RWPE2 (cell line): Measurements from ENCODE around the gene AOX1.

Experiments used
- ATAC-seq: fragments of 200-7000 bp; cut with Tn5 transposase; 3 replicates; pipeline ENCODE4 v1.9.1; 2021; ENCODE audit warnings: low read depth
- DNase-seq: peaks from one replicate; pipeline ENCODE4 v3.0.0-alpha.2; 2020; ENCODE audit warnings: low spot score
- H3K27ac ChIP-seq: fragments of 450-650 bp; 2 replicates; pipeline ENCODE4 v1.5.1; 2017; ENCODE audit warnings: mild to moderate bottlenecking; ENCODE audit not compliant: poor library complexity, severe bottlenecking
- H3K27me3 ChIP-seq: fragments of 250-450 bp; sonication (Bioruptor Pico); 2 replicates; pipeline ENCODE4 v1.5.1; 2021; ENCODE audit warnings: mild to moderate bottlenecking, moderate library complexity; ENCODE audit not compliant: insufficient read depth, poor library complexity, severe bottlenecking
- H3K36me3 ChIP-seq: fragments of 250-450 bp; sonication (Bioruptor Pico); 2 replicates; pipeline ENCODE4 v1.5.1; 2020; ENCODE audit warnings: low read depth, mild to moderate bottlenecking, moderate library complexity
- H3K4me1 ChIP-seq: fragments of 250-450 bp; sonication (Bioruptor Pico); 2 replicates; pipeline ENCODE4 v1.5.1; 2021; ENCODE audit warnings: mild to moderate bottlenecking, moderate library complexity; ENCODE audit not compliant: insufficient read depth, poor library complexity, severe bottlenecking
- H3K4me3 ChIP-seq: fragments of 250-450 bp; sonication (Bioruptor Pico); 2 replicates; pipeline ENCODE4 v1.5.1; 2021; ENCODE audit warnings: mild to moderate bottlenecking, moderate library complexity; ENCODE audit not compliant: severe bottlenecking
- H3K9me3 ChIP-seq: fragments of 250-450 bp; sonication (Bioruptor Pico); 2 replicates; pipeline ENCODE4 v1.5.1; 2021; ENCODE audit warnings: mild to moderate bottlenecking, moderate library complexity; ENCODE audit not compliant: severe bottlenecking
- TF ChIP-seq, protein P1 (sequence below): fragments of 450-650 bp; IDR thresholded peaks from one replicate; pipeline ENCODE4 v1.5.1; 2017; ENCODE audit warnings: mild to moderate bottlenecking, moderate library complexity; ENCODE audit not compliant: poor library complexity, severe bottlenecking

Gene AOX1

DNA sequence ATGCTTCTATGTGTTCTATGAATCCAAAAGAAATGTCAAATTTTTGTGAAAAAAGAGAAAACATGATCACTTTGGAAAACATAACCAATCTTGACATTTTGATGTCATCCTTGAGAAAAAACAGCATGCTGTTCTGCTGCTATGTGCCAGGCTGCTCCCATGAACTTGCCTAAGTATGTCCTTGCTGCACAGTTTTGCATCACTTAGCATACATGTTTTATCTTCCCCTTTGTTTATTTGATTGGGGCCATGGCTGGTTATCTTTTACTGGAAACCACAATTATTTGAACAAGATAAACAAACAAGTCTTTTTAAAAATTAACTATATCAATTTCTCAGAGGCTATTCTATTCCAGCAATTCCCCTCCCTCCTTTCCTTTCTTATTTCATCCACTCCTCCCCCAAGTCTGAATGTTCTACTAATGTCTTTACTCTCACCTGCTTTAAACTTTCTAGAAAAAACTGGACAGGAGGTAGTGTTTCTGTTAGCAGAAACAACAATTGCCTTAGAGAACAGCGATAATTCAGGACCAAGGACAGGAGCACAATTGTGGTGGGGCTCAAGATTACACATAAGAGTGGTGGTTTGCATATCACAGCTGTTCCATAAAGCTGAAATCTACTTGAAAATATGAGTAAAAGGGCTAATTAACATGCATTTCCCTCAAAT lies 6.7 kb downstream of the AOX1 start:
- H3K4me3 ChIP-seq, result no peak overlapping the region
- DNase-seq (no peak), ATAC-seq (no peak)
- no peaks in the 10 kb centered on the region for H3K9me3 ChIP-seq
- no peak overlapping the region for H3K27ac ChIP-seq
- H3K27me3 ChIP-seq, result no peaks in the 10 kb centered on the region
- peaks cover 9% of the 10 kb centered on the region for H3K4me1 ChIP-seq
- TF ChIP-seq, protein P1, sequence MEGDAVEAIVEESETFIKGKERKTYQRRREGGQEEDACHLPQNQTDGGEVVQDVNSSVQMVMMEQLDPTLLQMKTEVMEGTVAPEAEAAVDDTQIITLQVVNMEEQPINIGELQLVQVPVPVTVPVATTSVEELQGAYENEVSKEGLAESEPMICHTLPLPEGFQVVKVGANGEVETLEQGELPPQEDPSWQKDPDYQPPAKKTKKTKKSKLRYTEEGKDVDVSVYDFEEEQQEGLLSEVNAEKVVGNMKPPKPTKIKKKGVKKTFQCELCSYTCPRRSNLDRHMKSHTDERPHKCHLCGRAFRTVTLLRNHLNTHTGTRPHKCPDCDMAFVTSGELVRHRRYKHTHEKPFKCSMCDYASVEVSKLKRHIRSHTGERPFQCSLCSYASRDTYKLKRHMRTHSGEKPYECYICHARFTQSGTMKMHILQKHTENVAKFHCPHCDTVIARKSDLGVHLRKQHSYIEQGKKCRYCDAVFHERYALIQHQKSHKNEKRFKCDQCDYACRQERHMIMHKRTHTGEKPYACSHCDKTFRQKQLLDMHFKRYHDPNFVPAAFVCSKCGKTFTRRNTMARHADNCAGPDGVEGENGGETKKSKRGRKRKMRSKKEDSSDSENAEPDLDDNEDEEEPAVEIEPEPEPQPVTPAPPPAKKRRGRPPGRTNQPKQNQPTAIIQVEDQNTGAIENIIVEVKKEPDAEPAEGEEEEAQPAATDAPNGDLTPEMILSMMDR, result no peak
- no peaks in the 10 kb centered on the region for H3K36me3 ChIP-seq

DNA sequence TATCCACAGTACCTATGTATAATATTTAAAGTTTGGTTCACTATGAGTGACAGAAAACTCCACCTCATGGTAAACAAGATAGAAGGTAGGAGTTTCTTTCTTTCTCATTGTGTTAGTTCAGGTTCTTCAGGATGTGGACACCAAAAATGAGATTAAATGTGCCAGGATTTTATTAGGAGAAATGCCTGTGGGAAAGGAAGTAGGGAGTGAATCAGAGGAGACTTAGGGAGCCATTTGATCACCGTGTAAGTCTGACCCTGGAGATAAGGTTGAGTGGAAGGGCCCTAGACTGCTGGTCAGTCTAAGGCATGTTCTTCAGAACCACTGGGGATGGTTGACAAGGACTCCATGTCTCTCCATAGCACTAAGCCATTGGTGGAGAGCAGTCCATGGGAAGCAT lies 8.1 kb downstream of the AOX1 start:
- TF ChIP-seq, protein P1, result no peak
- DNase-seq (no peak), ATAC-seq (no peak)
- H3K27ac ChIP-seq, result no peak overlapping the region
- H3K9me3 ChIP-seq, result no peaks in the 10 kb centered on the region
- no peaks in the 10 kb centered on the region for H3K27me3 ChIP-seq
- H3K36me3 ChIP-seq, result no peaks in the 10 kb centered on the region
- H3K4me3 ChIP-seq, result no peak overlapping the region
- peaks cover 9% of the 10 kb centered on the region for H3K4me1 ChIP-seq

DNA sequence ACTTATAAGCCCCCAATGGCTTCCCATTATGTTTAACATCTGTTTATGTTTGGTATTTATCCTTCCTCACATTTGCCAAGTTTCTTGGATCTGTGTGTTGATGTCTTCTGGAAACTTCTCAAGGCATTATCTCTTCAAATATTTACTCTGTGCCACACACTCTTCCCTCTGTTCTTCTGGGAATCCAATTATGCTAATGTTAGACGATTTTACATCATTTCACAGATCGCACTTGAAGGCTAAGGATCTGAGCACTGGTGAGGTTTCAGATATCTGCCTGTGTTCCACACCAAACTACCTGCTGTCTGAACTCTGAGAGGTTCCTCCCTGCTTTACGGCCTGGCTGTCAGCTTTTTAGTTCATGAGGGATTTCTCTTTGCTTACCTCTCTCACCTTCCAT lies 10.1 kb downstream of the AOX1 start:
- Histone ChIP-seq H3K27me3 (no peaks in the 10 kb centered on the region), H3K4me3 (no peak overlapping the region), H3K9me3 (no peaks in the 10 kb centered on the region), H3K27ac (no peak overlapping the region), H3K4me1 (peaks cover 9% of the 10 kb centered on the region), H3K36me3 (no peaks in the 10 kb centered on the region)
- no peak for DNase-seq
- ATAC-seq, result no peak
- TF ChIP-seq, protein P1, result no peak

DNA sequence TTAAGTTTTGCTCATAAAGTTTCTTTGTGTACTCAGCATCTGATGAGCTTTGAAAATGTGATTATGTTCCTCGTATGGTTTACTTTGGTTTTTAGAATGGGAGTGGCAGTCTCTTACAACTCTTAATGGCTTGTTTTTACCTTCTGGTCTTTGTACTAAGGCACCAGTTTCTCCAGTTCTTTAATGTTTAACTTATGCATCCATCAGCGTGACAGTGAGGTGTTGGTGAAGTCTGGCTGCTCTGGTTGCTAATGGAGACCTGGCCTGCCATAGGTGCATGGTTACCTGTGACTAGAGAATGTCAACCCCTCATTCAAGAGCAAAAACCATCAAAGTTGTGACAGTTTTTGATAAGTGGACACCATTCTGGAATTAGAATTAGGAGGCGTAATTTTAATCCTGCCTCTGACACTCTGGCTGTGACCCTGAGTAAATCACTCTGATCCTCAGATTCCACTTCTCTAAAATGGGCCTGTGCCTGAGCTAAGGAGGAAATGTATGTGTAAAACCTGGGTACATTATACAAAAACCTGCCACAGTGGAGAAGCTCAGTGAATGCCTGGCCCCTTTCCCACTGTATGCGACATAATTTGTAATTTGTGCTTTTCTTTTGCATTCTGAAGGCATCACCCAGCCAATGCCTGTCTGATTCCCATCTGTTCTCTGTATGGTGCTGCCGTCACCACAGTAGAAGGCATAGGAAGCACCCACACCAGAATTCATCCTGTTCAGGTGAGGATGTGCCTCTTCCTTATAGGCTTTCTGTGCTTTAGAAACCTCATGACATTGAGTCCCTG lies 11.2 kb downstream of the AOX1 start:
- ATAC-seq, result no peak

More for the DNA sequence above, 11.2 kb downstream of the AOX1 start:
- Histone ChIP-seq H3K36me3 (no peaks in the 10 kb centered on the region), H3K27me3 (no peaks in the 10 kb centered on the region), H3K27ac (no peak overlapping the region), H3K4me3 (no peak overlapping the region), H3K4me1 (peaks cover 11% of the 10 kb centered on the region), H3K9me3 (no peaks in the 10 kb centered on the region)
- TF ChIP-seq, protein P1, result no peak
- DNase-seq, result no peak
